ENCODE measurements around the gene CFAP92.

The CFAP92 gene

GRCh38 chr3:128975276-128975675, 18.6 kb downstream of the CFAP92 start:
- DNase-seq = no peak

- DNase-seq = no peak
These were observed 19.8 kb downstream of the CFAP92 start for GRCh38 chr3:128973988-128974564.

GRCh38 chr3:128971421-128972100, 22.3 kb downstream of the CFAP92 start:
- DNase-seq = no peak

- no peak for DNase-seq
These were observed 23.2 kb downstream of the CFAP92 start for GRCh38 chr3:128970740-128971047.

- peak in 1 of 2 experiments; percentile 65 for DNase-seq
These were observed 23.7 kb downstream of the CFAP92 start for GRCh38 chr3:128969993-128970739.

GRCh38 chr3:128967748-128968355, 26.0 kb downstream of the CFAP92 start:
- DNase-seq = no peak

- DNase-seq = no peak
These were observed 28.1 kb downstream of the CFAP92 start for GRCh38 chr3:128965818-128966217.

- no peak for DNase-seq
These were observed 28.6 kb downstream of the CFAP92 start for GRCh38 chr3:128965280-128965679.

GRCh38 chr3:128956440-128956839, 37.4 kb downstream of the CFAP92 start:
- no peak for DNase-seq

GRCh38 chr3:128950223-128950938, 43.5 kb downstream of the CFAP92 start:
- peak; percentile 25 to 42 for DNase-seq

GRCh38 chr3:128949158-128949557, 44.7 kb downstream of the CFAP92 start:
- DNase-seq = no peak

GRCh38 chr3:128946411-128946810, 47.5 kb downstream of the CFAP92 start:
- DNase-seq = no peak

- no peak for DNase-seq
These were observed 48.0 kb downstream of the CFAP92 start for GRCh38 chr3:128945878-128946175.

- DNase-seq = no peak
These were observed 48.6 kb downstream of the CFAP92 start for GRCh38 chr3:128945041-128945877.

GRCh38 chr3:128942161-128942952, 51.5 kb downstream of the CFAP92 start:
- DNase-seq = no peak

- no peak for DNase-seq
These were observed 53.6 kb downstream of the CFAP92 start for GRCh38 chr3:128940252-128940651.

GRCh38 chr3:128936341-128936740, 57.5 kb downstream of the CFAP92 start:
- no peak for DNase-seq

GRCh38 chr3:128935922-128936321, 58.0 kb downstream of the CFAP92 start:
- no peak for DNase-seq

GRCh38 chr3:128933922-128934253, 60.0 kb downstream of the CFAP92 start:
- DNase-seq = no peak

GRCh38 chr3:128933213-128933921, 60.5 kb downstream of the CFAP92 start:
- DNase-seq = no peak

Data from NCI-H526 (cell line).